GM12892 (cell line): ENCODE data around the gene NAE1.

ENCODE experiments used
- POLR2A ChIP-seq: IDR thresholded peaks from 2 replicates; pipeline ENCODE4 v1.6.1; 2011; ENCODE audit warnings: low read depth, low read length, control low read depth
- TAF1 ChIP-seq: IDR thresholded peaks from 2 replicates; pipeline ENCODE4 v1.6.1; 2011; ENCODE audit warnings: low read depth, mild to moderate bottlenecking, control low read depth, low read length, borderline replicate concordance

- no peak for TF ChIP-seq POLR2A
- TF ChIP-seq TAF1: no peak
These were observed 31.3 kb upstream of the NAE1 start for GRCh38 chr16:66862023-66862520.
